ENCODE measurements around the gene PTPRD.

Gene PTPRD

GRCh38 chr9:8802242-8802641, 1810.6 kb downstream of the PTPRD start:
- in situ Hi-C loops (cut with MboI; ENCODE audit: low sequenced_read_pairs, unreplicated experiment), result no loop called here
- DNase-seq (ENCODE audit: low spot score), result no peak
- TF ChIP-seq CTCF (IDR thresholded peaks at IDR 0.05; ENCODE audit: borderline replicate concordance, control extremely low read depth, extremely low read depth, insufficient read depth, missing control alignments), result no peak

- TF ChIP-seq CTCF (IDR thresholded peaks at IDR 0.05; ENCODE audit: borderline replicate concordance, control extremely low read depth, extremely low read depth, insufficient read depth, missing control alignments), result no peak
- in situ Hi-C loops (cut with MboI; ENCODE audit: low sequenced_read_pairs, unreplicated experiment), result no loop called here
- DNase-seq (ENCODE audit: low spot score), result no peak
Observed at GRCh38 chr9:8800196-8800595, 1812.6 kb downstream of the PTPRD start.

GRCh38 chr9:8799615-8800014, 1813.2 kb downstream of the PTPRD start:
- in situ Hi-C loops (cut with MboI; ENCODE audit: low sequenced_read_pairs, unreplicated experiment), result no loop called here
- no peak for DNase-seq (ENCODE audit: low spot score)
- no peak for TF ChIP-seq CTCF (IDR thresholded peaks at IDR 0.05; ENCODE audit: borderline replicate concordance, control extremely low read depth, extremely low read depth, insufficient read depth, missing control alignments)

- DNase-seq (ENCODE audit: low spot score), result no peak
- TF ChIP-seq CTCF (IDR thresholded peaks at IDR 0.05; ENCODE audit: borderline replicate concordance, control extremely low read depth, extremely low read depth, insufficient read depth, missing control alignments), result no peak
- in situ Hi-C loops (cut with MboI; ENCODE audit: low sequenced_read_pairs, unreplicated experiment), result no loop called here
Observed at GRCh38 chr9:8799206-8799605, 1813.6 kb downstream of the PTPRD start.

- TF ChIP-seq CTCF (IDR thresholded peaks at IDR 0.05; ENCODE audit: borderline replicate concordance, control extremely low read depth, extremely low read depth, insufficient read depth, missing control alignments), result no peak
- in situ Hi-C loops (cut with MboI; ENCODE audit: low sequenced_read_pairs, unreplicated experiment), result no loop called here
- DNase-seq (ENCODE audit: low spot score), result no peak
Observed at GRCh38 chr9:8784838-8785237, 1828.0 kb downstream of the PTPRD start.

GRCh38 chr9:8783941-8784340, 1828.9 kb downstream of the PTPRD start:
- in situ Hi-C loops (cut with MboI; ENCODE audit: low sequenced_read_pairs, unreplicated experiment), result no loop called here
- no peak for TF ChIP-seq CTCF (IDR thresholded peaks at IDR 0.05; ENCODE audit: borderline replicate concordance, control extremely low read depth, extremely low read depth, insufficient read depth, missing control alignments)
- no peak for DNase-seq (ENCODE audit: low spot score)

- in situ Hi-C loops (cut with MboI; ENCODE audit: low sequenced_read_pairs, unreplicated experiment), result no loop called here
- no peak for DNase-seq (ENCODE audit: low spot score)
- TF ChIP-seq CTCF (IDR thresholded peaks at IDR 0.05; ENCODE audit: borderline replicate concordance, control extremely low read depth, extremely low read depth, insufficient read depth, missing control alignments), result no peak
Observed at GRCh38 chr9:8782237-8782636, 1830.6 kb downstream of the PTPRD start.

Data from GM13976 (cell line).